GM10266 (cell line): ENCODE data around the gene MAPT.
"Not testable (repeated sequence)": the region's sequence is repeated elsewhere in the genome, so short reads cannot be mapped to it uniquely, and the experiment has no call there.

Experiments used
- DNase-seq: peaks from one replicate; pipeline ENCODE4 v3.0.0; 2012; ENCODE audit errors: extremely low spot score
- CTCF ChIP-seq: IDR thresholded peaks from 2 replicates; pipeline ENCODE4 v1.5.1; 2012; ENCODE audit warnings: mild to moderate bottlenecking, low read depth; ENCODE audit not compliant: control insufficient read depth, insufficient read depth; ENCODE audit errors: missing control alignments

MAPT gene

GRCh38 chr17:45851464-45851863 lies 42.9 kb upstream of the MAPT start:
- TF ChIP-seq CTCF = no peak
- DNase-seq = no peak

GRCh38 chr17:45851873-45852272 lies 42.5 kb upstream of the MAPT start:
- DNase-seq = no peak
- TF ChIP-seq CTCF = no peak

- peak; percentile 90 for TF ChIP-seq CTCF
- peak; percentile 72 for DNase-seq
Observed at GRCh38 chr17:45852535-45853297, 41.6 kb upstream of the MAPT start.

GRCh38 chr17:45854209-45854608 lies 40.1 kb upstream of the MAPT start:
- TF ChIP-seq CTCF = no peak
- no peak for DNase-seq

- no peak for TF ChIP-seq CTCF
- DNase-seq = no peak
Observed at GRCh38 chr17:45855691-45856336, 38.5 kb upstream of the MAPT start.

GRCh38 chr17:45857977-45858708 lies 36.2 kb upstream of the MAPT start:
- no peak for TF ChIP-seq CTCF
- DNase-seq = no peak

GRCh38 chr17:45861165-45861564 lies 33.2 kb upstream of the MAPT start:
- TF ChIP-seq CTCF = no peak
- no peak for DNase-seq

- DNase-seq = not testable (repeated sequence)
Observed at GRCh38 chr17:45862127-45862526, 32.2 kb upstream of the MAPT start.
